ENCODE data around the gene GPR137. TPM values are rescaled to one million over a fixed set of nuclear protein-coding genes. Genes with fewer than 3 reads are reported as not detected.

Gene GPR137
- total and polyA plus RNA-seq, 9 of the 15 experiments (the other 6 are each of a cell fraction or from before 2014, with no cell fraction given) = 0.32 to 26.7 (median 10.7) TPM

DNA sequence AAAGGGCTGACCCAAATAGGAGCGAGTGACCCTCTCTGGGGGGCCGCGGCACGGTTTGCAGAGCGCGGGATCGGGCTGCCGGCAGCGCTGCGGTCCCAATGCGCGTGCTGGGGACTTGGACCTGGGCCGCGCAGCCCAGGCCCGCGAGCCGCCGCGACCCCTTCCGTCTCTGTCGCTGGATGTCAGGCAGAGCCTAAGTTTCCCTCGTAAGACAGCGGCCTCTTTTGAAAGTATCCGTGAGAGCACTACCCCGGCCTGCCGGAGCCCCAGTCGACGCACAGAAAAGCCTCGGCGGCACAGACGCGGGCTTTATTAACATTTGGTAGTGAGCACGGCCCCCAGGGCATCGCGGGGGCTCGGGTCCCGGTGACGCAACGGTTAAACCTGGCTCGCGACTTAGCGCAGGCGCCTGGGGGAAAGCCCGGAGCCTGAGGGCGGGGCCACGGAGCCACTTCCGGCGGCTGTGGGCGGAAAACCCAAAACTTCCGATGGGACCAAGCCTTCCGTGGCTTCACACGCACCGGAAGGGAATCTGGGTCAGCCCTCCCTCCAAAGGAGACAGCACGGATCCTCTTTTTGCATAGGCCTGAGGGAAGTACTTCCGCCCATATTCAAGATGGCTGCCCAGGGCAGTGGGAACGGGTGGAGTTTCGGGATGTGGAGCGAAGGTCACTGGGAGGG lies 16.0 kb upstream of the GPR137 start (continued):
- TF ChIP-seq FOXK2 (conservative IDR thresholded peaks at IDR 0.05 in 1 of 2, IDR thresholded peaks at IDR 0.05 in 1 of 2; ENCODE audit: low read depth in 2 of 2) = peak; percentile 74 to 78; a peak in 3 of 4 replicates
- 0 out of 2 replicates have a peak, but pooled peaks have one; percentile 7 for TF ChIP-seq MYNN (IDR thresholded peaks at IDR 0.05)
- TF ChIP-seq MYNN (CRISPR knock-in tag; IDR thresholded peaks at IDR 0.05) = no peak
- TF ChIP-seq NCOR1 (IDR thresholded peaks at IDR 0.05) = peak; percentile 14; the same call in 1 of the 2 replicates
- TF ChIP-seq, protein P1, sequence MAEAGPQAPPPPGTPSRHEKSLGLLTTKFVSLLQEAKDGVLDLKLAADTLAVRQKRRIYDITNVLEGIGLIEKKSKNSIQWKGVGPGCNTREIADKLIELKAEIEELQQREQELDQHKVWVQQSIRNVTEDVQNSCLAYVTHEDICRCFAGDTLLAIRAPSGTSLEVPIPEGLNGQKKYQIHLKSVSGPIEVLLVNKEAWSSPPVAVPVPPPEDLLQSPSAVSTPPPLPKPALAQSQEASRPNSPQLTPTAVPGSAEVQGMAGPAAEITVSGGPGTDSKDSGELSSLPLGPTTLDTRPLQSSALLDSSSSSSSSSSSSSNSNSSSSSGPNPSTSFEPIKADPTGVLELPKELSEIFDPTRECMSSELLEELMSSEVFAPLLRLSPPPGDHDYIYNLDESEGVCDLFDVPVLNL (CRISPR knock-in tag; IDR thresholded peaks at IDR 0.05; ENCODE audit: low read depth) = no peak

DNA sequence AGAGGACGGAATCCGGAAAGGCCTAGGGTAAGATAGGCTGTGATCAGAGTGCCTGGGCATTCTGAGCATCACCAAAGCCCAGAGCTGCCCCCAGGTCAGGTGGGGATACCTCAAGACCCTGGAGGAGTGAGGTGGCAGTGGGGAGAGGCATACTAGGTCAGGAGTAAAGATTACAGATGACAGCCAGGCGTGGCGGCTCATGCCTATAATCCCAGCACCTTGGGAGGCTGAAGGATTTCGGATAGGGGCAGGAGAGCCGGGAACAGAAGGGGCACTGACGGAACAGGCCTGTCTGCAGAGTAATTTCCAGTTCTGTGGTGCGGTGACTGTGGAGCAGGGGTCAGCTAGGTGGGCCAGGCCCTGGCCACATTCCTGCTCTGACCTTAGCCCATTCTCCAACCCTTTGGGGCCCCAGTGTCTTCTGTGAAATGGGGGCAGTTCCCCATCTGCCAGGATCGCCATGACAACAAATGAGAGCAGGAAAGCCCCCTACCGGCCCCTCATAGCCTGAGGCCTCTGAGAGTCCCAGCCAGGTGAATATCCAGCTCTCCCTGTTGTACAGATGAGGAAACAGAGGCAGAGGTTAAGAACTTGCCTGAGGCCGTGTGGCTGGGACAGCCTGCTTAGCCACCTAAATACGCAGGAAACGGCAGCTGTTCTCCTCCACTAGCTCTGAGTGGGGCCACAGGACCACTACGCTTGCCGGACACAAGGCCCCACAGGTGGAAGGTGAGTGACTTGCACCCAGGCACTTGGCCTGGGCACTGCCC lies 10.4 kb upstream of the GPR137 start:
- TF ChIP-seq TCF3 (CRISPR knock-in tag; IDR thresholded peaks at IDR 0.05) (no peak), RFX1 (IDR thresholded peaks at IDR 0.05) (peak; percentile 53; the same call in 1 of the 2 replicates), SNRNP70 (optimal IDR thresholded peaks at IDR 0.05; ENCODE audit: low read depth, low read length) (no peak), USF1 (CRISPR knock-in tag; IDR thresholded peaks at IDR 0.05) (no peak)
- no peak overlapping the region for H3K4me3 ChIP-seq
- H3K4me2 ChIP-seq (ENCODE audit: insufficient read depth, low read length) = no peak overlapping the region
- intact Hi-C loops (cut with micrococcal nuclease) (no loop called here), in situ Hi-C loops (cut with MboI) (no loop called here)
- H3K79me2 ChIP-seq (ENCODE audit: control insufficient read depth, insufficient read depth, low read length) = peaks cover 35% of the 10 kb centered on the region
- no peaks in the 10 kb centered on the region for H3K9me3 ChIP-seq (replicated peaks; ENCODE audit: control insufficient read depth, insufficient read depth, low read depth, low read length)
- no peaks in the 10 kb centered on the region for H3K9me1 ChIP-seq (ENCODE audit: control insufficient read depth, insufficient read depth, low read length)
- ATAC-seq (no peak), FAIRE-seq (no peak), DNase-seq (ENCODE audit: extremely low read depth in 1 of 4, low spot score in 3 of 4) (no peak)
- no peak overlapping the region for H2AFZ ChIP-seq (ENCODE audit: low read depth, low read length)
- H3K27ac ChIP-seq (ENCODE audit: extremely low read depth, low read depth, low read length) = no peak overlapping the region; the same call in 2 of the 3 replicates
- H3K4me1 ChIP-seq (replicated peaks in 1 of 2; ENCODE audit: control insufficient read depth in 2 of 2, insufficient read depth in 2 of 2, low read length in 2 of 2) = peaks cover 17 to 43% of the 10 kb centered on the region in 2 experiments
- POLR2A ChIA-PET = no interaction called here
- H3K27me3 ChIP-seq (ENCODE audit: control insufficient read depth in 2 of 2, insufficient read depth in 2 of 2, low read length in 2 of 2) = no peaks in the 10 kb centered on the region
- peak overlapping the region in 1 of 2 experiments; percentile 81; a peak in 2 of 4 replicates for H3K9ac ChIP-seq (ENCODE audit: insufficient read depth in 1 of 2, low read depth in 2 of 2, low read length in 2 of 2)
- CTCF ChIA-PET (ENCODE audit: low intra/inter-chr PET ratio) = no interaction called here
- no peaks in the 10 kb centered on the region for H4K20me1 ChIP-seq (replicated peaks; ENCODE audit: control insufficient read depth, insufficient read depth, low read length)
- H3K36me3 ChIP-seq (ENCODE audit: control insufficient read depth, insufficient read depth, low read length) = peaks cover 31% of the 10 kb centered on the region; the same call in 2 of the 3 replicates
- BruUV-seq (replicated peaks) = no TSS peak
- 96% methylated on average over 14 of the region's 15 CpGs for WGBS (ENCODE audit: insufficient coverage, low coverage, missing lambda C conversion rate)
